Stimulated activated naive CD8-positive, alpha-beta T cell treated with anti-CD3 and anti-CD28 coated beads, Interleukin-15, amount 100 ng/mL, for 72 hours (primary cell): ENCODE results near the gene ZMYM3.

Experiments used
- ATAC-seq: fragments of 150-1000 bp; cut with Tn5 transposase; 2 replicates; pipeline ENCODE4 v1.10.0; 2021; ENCODE audit warnings: mild to moderate bottlenecking, moderate library complexity
- DNase-seq, 2 donors: peaks; one replicate each; pipeline ENCODE4 v3.0.0; 2021 to 2022
- H3K27ac Mint-ChIP-seq, 2 donors: one replicate each; pipeline ENCODE4 v1.8.0; 2022; ENCODE audit warnings: mild to moderate bottlenecking in 2 of 2, mixed read lengths in 2 of 2, moderate library complexity in 2 of 2
- H3K27me3 Mint-ChIP-seq: one replicate; pipeline ENCODE4 v1.8.0; 2022; ENCODE audit warnings: mixed read lengths
- H3K4me1 Mint-ChIP-seq: one replicate; pipeline ENCODE4 v1.8.0; 2022; ENCODE audit warnings: mild to moderate bottlenecking, mixed read lengths
- H3K4me3 Mint-ChIP-seq, 2 donors: one replicate each; pipeline ENCODE4 v1.8.0; 2022; ENCODE audit warnings: mild to moderate bottlenecking in 2 of 2, mixed read lengths in 2 of 2, moderate library complexity in 1 of 2
- H3K9me3 Mint-ChIP-seq, 2 donors: one replicate each; pipeline ENCODE4 v1.8.0; 2022; ENCODE audit warnings: mixed read lengths in 2 of 2

The ZMYM3 gene

DNA sequence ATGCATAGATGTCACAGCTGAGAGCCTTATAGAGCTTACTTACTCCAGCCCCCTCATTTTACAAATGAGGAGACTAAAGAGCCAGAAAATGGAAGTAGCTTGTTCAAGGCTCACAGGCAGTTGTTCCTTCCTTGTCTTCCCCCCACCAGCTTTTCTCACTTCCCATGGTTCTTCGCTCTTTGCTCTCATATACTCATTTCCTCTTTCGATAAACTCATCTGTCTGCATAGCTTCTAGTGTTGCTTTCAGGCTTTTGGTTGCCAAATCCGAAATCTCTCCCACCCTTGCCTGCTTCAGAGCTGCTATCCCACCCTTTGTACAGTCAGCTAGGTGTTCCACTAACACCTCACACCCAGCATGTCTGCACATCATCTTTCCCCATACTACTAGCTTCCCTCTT lies 55.9 kb downstream of the ZMYM3 start:
- no peaks in the 10 kb centered on the region for H3K27me3 Mint-ChIP-seq
- DNase-seq (peak in 1 of 2 donors; percentile 9), ATAC-seq (peak; percentile 55)
- peak overlapping the region; percentile 84 to 91 for H3K4me3 Mint-ChIP-seq
- H3K9me3 Mint-ChIP-seq: no peaks in the 10 kb centered on the region
- H3K27ac Mint-ChIP-seq: peak overlapping the region; percentile 97 to 98
- no peaks in the 10 kb centered on the region for H3K4me1 Mint-ChIP-seq

- H3K9me3 Mint-ChIP-seq: peaks cover 0 to under 1% of the 10 kb centered on the region in 2 donors
- H3K4me1 Mint-ChIP-seq: peaks cover 13% of the 10 kb centered on the region
- no peaks in the 10 kb centered on the region for H3K27me3 Mint-ChIP-seq
- H3K4me3 Mint-ChIP-seq: peak overlapping the region; percentile 73 to 93
- H3K27ac Mint-ChIP-seq: peak overlapping the region; percentile 85 to 95
- peak; percentile 87 for ATAC-seq
- peak; percentile 20 for DNase-seq
Measured at GRCh38 chrX:71195964-71196649, 57.8 kb downstream of the ZMYM3 start.

DNA sequence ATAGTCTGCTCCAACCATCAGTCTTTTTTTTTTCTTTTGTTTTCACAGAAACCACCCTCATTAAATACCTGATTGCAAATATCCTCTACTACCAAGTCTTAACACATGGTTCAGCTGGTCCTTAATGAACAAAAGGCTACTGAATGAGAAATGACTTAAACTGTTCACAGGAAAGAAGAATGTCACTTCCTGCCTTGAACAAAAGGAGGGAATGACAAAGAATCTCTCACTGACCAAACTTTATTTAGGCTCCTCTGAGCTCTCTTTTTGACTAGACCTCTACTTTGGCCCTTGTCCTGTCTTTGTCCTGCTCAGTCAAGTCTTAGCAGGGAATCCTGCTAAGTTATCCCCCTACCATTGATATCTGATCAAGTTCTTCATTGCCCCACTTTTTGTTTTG lies 62.7 kb downstream of the ZMYM3 start:
- no peak for ATAC-seq
- H3K9me3 Mint-ChIP-seq: peaks cover 0 to 4% of the 10 kb centered on the region in 2 donors
- peak overlapping the region in 1 of 2 donors; percentile 60 for H3K27ac Mint-ChIP-seq
- peaks cover 24% of the 10 kb centered on the region for H3K4me1 Mint-ChIP-seq
- no peak for DNase-seq
- peak overlapping the region in 1 of 2 donors; percentile 42 for H3K4me3 Mint-ChIP-seq
- no peaks in the 10 kb centered on the region for H3K27me3 Mint-ChIP-seq
